Endodermal cell (in vitro differentiated cells): Measurements from ENCODE around the gene ARHGAP20. TPM values are rescaled to one million over a fixed set of nuclear protein-coding genes. Genes with fewer than 3 reads are reported as not detected.

Source experiments
- DNase-seq: peaks from one replicate; pipeline ENCODE4 v3.0.0-alpha.2; 2017
- H3K27ac ChIP-seq: 2 replicates; pipeline ENCODE4 v1.5.1; 2013; ENCODE audit warnings: mild to moderate bottlenecking, low read depth, low read length, moderate library complexity
- H3K27me3 ChIP-seq: 2 replicates; pipeline ENCODE4 v1.6.1; 2013; ENCODE audit warnings: mild to moderate bottlenecking, low read length, moderate library complexity; ENCODE audit not compliant: insufficient read depth, control insufficient read depth, poor library complexity, severe bottlenecking
- H3K36me3 ChIP-seq: 2 replicates; pipeline ENCODE4 v1.7.0; 2013; ENCODE audit warnings: mild to moderate bottlenecking, low read length, moderate library complexity; ENCODE audit not compliant: control insufficient read depth, insufficient read depth
- H3K4me1 ChIP-seq: one replicate; pipeline ENCODE4 v1.7.0; 2013; ENCODE audit warnings: low read length; ENCODE audit not compliant: control insufficient read depth, insufficient read depth
- H3K4me3 ChIP-seq: 2 replicates; pipeline ENCODE4 v1.5.1; 2013; ENCODE audit warnings: mild to moderate bottlenecking, low read length, moderate library complexity
- H3K9ac ChIP-seq: 2 replicates; pipeline ENCODE4 v1.6.1; 2013; ENCODE audit warnings: mild to moderate bottlenecking, low read length, moderate library complexity; ENCODE audit not compliant: poor library complexity, severe bottlenecking; ENCODE audit errors: extremely low read depth
- H3K9me3 ChIP-seq: 2 replicates; pipeline ENCODE4 v1.6.1; 2013; ENCODE audit warnings: mild to moderate bottlenecking, low read length, moderate library complexity; ENCODE audit not compliant: control insufficient read depth
- H3K27ac Mint-ChIP-seq: 2 replicates; pipeline ENCODE4 v1.8.0; 2020; ENCODE audit warnings: mixed read lengths
- H3K27me3 Mint-ChIP-seq: 2 replicates; pipeline ENCODE4 v1.8.0; 2021; ENCODE audit warnings: mild to moderate bottlenecking, mixed read lengths; ENCODE audit not compliant: insufficient read depth
- H3K36me3 Mint-ChIP-seq: 2 replicates; pipeline ENCODE4 v1.8.0; 2020; ENCODE audit warnings: low read depth, mixed read lengths
- H3K4me1 Mint-ChIP-seq: 2 replicates; pipeline ENCODE4 v1.8.0; 2020; ENCODE audit warnings: mixed read lengths
- H3K4me3 Mint-ChIP-seq: 2 replicates; pipeline ENCODE4 v1.8.0; 2020; ENCODE audit warnings: mild to moderate bottlenecking, moderate library complexity, mixed read lengths
- H3K9me3 Mint-ChIP-seq: 2 replicates; pipeline ENCODE4 v1.8.0; 2020; ENCODE audit warnings: mild to moderate bottlenecking, mixed read lengths
- CTCF ChIP-seq: fragments of 200-600 bp; sonication (generic); conservative IDR thresholded peaks from 2 replicates; pipeline ENCODE4 v1.5.0; 2021; ENCODE audit warnings: antibody characterized with exemption, mild to moderate bottlenecking
- whole genome bisulfite sequencing, 2 experiments: methylation state at CpG; one replicate each; pipeline versions ENCODE4 v1.1.5 to v1.1.7; 2013; ENCODE audit warnings: missing lambda C conversion rate in 2 of 2, mixed read lengths in 1 of 2; ENCODE audit not compliant: insufficient coverage in 1 of 2, insufficient read length in 1 of 2; 5-methylcytosine and 5-hydroxymethylcytosine counted together
- total RNA-seq, 2 donors: library from RNA; stranded (reverse); fragmentation: NEBNext Ultra II Directional in 1 of 2; extraction: Animal tissue kit (Norgen Biotek cat#: 25700) in 1 of 2; gene quantifications; 2 replicates in 1 of 2; 3 replicates in 1 of 2; pipeline ENCODE4 v1.2.1, GENCODE V29; 2021

Gene ARHGAP20
- total RNA-seq, 2 donors from 2014 or later = 0.15 to 0.27 TPM

- no peak for TF ChIP-seq CTCF
- H3K9me3 Mint-ChIP-seq = no peaks in the 10 kb centered on the region
- peaks cover 3% of the 10 kb centered on the region for H3K4me1 Mint-ChIP-seq
- Histone ChIP-seq H3K27ac (no peak overlapping the region), H3K9me3 (no peaks in the 10 kb centered on the region), H3K4me3 (no peak overlapping the region), H3K27me3 (no peaks in the 10 kb centered on the region), H3K36me3 (no peaks in the 10 kb centered on the region), H3K4me1 (no peaks in the 10 kb centered on the region), H3K9ac (no peak overlapping the region)
- no peak for DNase-seq
- no peak overlapping the region for H3K27ac Mint-ChIP-seq
- H3K27me3 Mint-ChIP-seq = no peaks in the 10 kb centered on the region
- 79 to 86% methylated on average over 1 of the region's 1 CpG for WGBS, 2 experiments
- H3K36me3 Mint-ChIP-seq = no peaks in the 10 kb centered on the region
- no peak overlapping the region for H3K4me3 Mint-ChIP-seq
These were observed 128.1 kb downstream of the ARHGAP20 start for GRCh38 chr11:110584150-110584549.

GRCh38 chr11:110582728-110583432, 129.4 kb downstream of the ARHGAP20 start:
- H3K27me3 Mint-ChIP-seq = no peaks in the 10 kb centered on the region
- 92 to 100% methylated on average over 1 to 2 of the region's 2 CpGs for WGBS, 2 experiments
- Histone ChIP-seq H3K4me1 (no peaks in the 10 kb centered on the region), H3K36me3 (no peaks in the 10 kb centered on the region), H3K4me3 (no peak overlapping the region), H3K9ac (no peak overlapping the region), H3K27me3 (no peaks in the 10 kb centered on the region), H3K27ac (no peak overlapping the region), H3K9me3 (no peaks in the 10 kb centered on the region)
- no peak for DNase-seq
- no peak overlapping the region for H3K27ac Mint-ChIP-seq
- no peak for TF ChIP-seq CTCF
- H3K36me3 Mint-ChIP-seq = no peaks in the 10 kb centered on the region
- peaks cover 3% of the 10 kb centered on the region for H3K4me1 Mint-ChIP-seq
- no peak overlapping the region for H3K4me3 Mint-ChIP-seq
- H3K9me3 Mint-ChIP-seq = no peaks in the 10 kb centered on the region

DNA sequence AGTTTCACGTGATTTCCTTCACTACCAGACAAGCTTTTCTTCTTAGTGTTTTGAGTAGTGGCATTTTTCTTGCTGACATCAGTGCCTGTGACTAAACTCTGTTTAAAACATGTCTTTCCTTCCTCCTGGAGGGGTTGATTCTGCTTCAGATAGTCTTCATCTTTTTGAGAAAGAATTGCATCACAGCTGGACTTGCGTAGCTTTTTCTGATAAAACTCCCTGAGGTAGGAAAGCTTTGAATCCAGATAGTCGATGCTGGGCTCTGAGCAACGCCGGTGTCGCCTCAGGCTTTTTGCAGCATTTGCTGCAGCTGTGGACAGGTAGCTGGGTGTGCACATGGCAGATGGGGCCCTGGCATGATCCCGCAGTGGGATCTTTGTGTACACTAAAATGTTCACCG, 131.7 kb downstream of the ARHGAP20 start:
- no peaks in the 10 kb centered on the region for H3K27me3 Mint-ChIP-seq
- 90 to 94% methylated on average over 7 to 8 of the region's 8 CpGs for WGBS, 2 experiments
- no peaks in the 10 kb centered on the region for H3K9me3 Mint-ChIP-seq
- no peak overlapping the region for H3K27ac ChIP-seq
- H3K27me3 ChIP-seq = no peaks in the 10 kb centered on the region
- TF ChIP-seq CTCF = no peak
- DNase-seq = no peak
- H3K27ac Mint-ChIP-seq = no peak overlapping the region
- H3K9ac ChIP-seq = no peak overlapping the region
- no peaks in the 10 kb centered on the region for H3K9me3 ChIP-seq
- peaks cover 3% of the 10 kb centered on the region for H3K4me1 Mint-ChIP-seq
- no peaks in the 10 kb centered on the region for H3K36me3 ChIP-seq
- H3K36me3 Mint-ChIP-seq = no peaks in the 10 kb centered on the region
- no peak overlapping the region for H3K4me3 ChIP-seq
- H3K4me3 Mint-ChIP-seq = no peak overlapping the region
- no peaks in the 10 kb centered on the region for H3K4me1 ChIP-seq
